Mesothelial cell of epicardium (in vitro differentiated cells): Measurements from ENCODE around the gene ACTMAP. TPM values are rescaled to one million over a fixed set of nuclear protein-coding genes. Genes with fewer than 3 reads are reported as not detected.

Source experiments
- DNase-seq, 2 experiments: peaks; one replicate each; pipeline ENCODE4 v3.0.0; 2021; ENCODE audit warnings: low spot score in 2 of 2; ENCODE audit not compliant: unreplicated experiment in 2 of 2
- H3K27ac Mint-ChIP-seq: 2 replicates; pipeline ENCODE4 v1.8.0; 2021; ENCODE audit warnings: mixed read lengths
- H3K27me3 Mint-ChIP-seq: 2 replicates; pipeline ENCODE4 v1.8.0; 2021; ENCODE audit warnings: low read depth, mixed read lengths
- H3K36me3 Mint-ChIP-seq: 2 replicates; pipeline ENCODE4 v1.8.0; 2021; ENCODE audit warnings: mixed read lengths
- H3K4me1 Mint-ChIP-seq: 2 replicates; pipeline ENCODE4 v1.8.0; 2021; ENCODE audit warnings: mixed read lengths
- H3K4me3 Mint-ChIP-seq: 2 replicates; pipeline ENCODE4 v1.8.0; 2021; ENCODE audit warnings: mild to moderate bottlenecking, moderate library complexity, mixed read lengths
- H3K9me3 Mint-ChIP-seq: 2 replicates; pipeline ENCODE4 v1.8.0; 2021; ENCODE audit warnings: mixed read lengths
- total RNA-seq: library from RNA; stranded (reverse); gene quantifications from 3 replicates; pipeline ENCODE4 v1.2.1, GENCODE V29; 2021
- TF ChIP-seq, protein P1 (sequence below): fragments of 200-600 bp; sonication (generic); IDR thresholded peaks from one replicate; pipeline ENCODE4 v1.5.0; 2021; ENCODE audit warnings: antibody characterized with exemption; ENCODE audit not compliant: unreplicated experiment

ACTMAP gene
- total RNA-seq, 1 donor from 2014 or later: 15.0 TPM

DNA sequence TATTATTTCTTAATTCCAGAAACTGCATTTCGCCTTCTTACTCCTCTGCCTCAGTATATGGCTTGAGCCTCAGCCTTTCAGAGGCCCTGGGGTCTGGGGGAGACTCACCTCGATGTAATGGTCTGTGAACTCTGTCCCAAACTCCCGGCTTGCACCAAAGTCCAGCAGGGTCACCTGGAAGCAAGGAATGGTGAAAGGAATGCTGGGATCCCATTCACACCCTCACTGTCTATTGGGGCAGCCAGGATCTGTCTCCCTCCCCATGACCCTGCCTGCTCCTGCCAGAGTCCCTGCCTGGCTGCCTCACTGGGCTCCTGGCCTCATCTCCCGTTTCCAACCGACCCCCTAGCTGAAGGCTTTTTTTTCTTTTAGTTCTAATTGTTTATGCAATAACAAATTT, 54.4 kb downstream of the ACTMAP start:
- H3K27me3 Mint-ChIP-seq: no peaks in the 10 kb centered on the region
- H3K9me3 Mint-ChIP-seq: no peaks in the 10 kb centered on the region
- H3K4me3 Mint-ChIP-seq: no peak overlapping the region
- H3K27ac Mint-ChIP-seq: no peak overlapping the region
- no peak for DNase-seq
- no peaks in the 10 kb centered on the region for H3K4me1 Mint-ChIP-seq
- TF ChIP-seq, protein P1, sequence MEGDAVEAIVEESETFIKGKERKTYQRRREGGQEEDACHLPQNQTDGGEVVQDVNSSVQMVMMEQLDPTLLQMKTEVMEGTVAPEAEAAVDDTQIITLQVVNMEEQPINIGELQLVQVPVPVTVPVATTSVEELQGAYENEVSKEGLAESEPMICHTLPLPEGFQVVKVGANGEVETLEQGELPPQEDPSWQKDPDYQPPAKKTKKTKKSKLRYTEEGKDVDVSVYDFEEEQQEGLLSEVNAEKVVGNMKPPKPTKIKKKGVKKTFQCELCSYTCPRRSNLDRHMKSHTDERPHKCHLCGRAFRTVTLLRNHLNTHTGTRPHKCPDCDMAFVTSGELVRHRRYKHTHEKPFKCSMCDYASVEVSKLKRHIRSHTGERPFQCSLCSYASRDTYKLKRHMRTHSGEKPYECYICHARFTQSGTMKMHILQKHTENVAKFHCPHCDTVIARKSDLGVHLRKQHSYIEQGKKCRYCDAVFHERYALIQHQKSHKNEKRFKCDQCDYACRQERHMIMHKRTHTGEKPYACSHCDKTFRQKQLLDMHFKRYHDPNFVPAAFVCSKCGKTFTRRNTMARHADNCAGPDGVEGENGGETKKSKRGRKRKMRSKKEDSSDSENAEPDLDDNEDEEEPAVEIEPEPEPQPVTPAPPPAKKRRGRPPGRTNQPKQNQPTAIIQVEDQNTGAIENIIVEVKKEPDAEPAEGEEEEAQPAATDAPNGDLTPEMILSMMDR: no peak
- peaks cover 26% of the 10 kb centered on the region for H3K36me3 Mint-ChIP-seq

DNA sequence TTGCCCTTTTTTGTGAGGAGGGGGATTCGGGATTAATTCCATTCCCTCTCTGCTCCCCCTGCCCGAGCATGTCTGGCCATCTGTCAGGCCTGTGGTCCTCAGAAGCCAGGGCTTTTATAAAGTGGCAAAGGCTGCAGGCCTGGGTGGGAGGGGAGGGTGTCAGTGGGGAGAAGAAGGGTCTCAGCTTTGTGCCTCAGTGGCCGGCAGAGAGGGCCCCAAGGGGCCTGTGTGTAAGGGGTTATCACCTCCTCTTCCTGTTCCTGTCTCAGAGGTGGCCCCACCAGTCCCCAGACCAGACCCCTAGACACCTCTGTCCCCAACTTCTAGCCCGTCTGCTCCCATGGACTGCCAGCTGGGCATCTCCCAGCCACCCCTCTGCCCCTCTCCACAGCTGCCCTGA, 56.4 kb downstream of the ACTMAP start:
- Mint-ChIP-seq H3K27me3 (no peaks in the 10 kb centered on the region), H3K27ac (no peak overlapping the region)

DNA sequence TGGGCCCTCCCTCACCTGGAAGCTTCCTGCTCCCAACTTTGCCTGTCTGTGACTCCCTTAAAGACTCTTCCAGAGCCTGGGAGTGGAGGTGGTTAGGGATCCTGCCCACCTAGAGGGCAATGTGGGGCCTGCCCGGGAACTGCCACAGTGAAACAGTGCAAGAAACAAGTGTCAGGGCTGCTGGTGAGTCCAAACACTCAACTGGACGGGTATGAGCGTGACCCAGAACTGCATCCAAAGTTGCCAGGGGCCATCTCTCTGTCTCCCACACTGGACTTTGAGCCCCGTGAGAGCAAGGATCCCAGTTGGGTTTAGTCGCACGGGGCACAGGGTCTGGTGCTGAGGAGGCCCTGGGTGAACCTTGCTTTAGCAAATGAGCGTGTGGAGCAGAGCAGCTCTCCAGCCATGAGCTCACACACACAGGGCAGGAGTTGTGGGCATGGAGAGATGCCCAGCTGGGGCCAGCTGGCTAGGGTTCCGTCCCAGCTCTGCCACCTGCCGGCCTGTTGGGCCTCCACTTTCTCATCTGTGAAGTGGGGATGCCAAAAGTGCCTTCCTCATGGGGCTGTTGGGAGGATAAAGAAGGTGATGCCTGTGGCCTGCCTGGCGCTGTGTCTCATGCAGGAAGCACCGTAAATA, 57.0 kb downstream of the ACTMAP start:
- H3K27ac Mint-ChIP-seq: no peak overlapping the region
- no peaks in the 10 kb centered on the region for H3K27me3 Mint-ChIP-seq
- DNase-seq: no peak
- peaks cover 18% of the 10 kb centered on the region for H3K36me3 Mint-ChIP-seq
- no peak overlapping the region for H3K4me3 Mint-ChIP-seq
- H3K9me3 Mint-ChIP-seq: no peaks in the 10 kb centered on the region
- TF ChIP-seq, protein P1: no peak
- peaks cover 3% of the 10 kb centered on the region for H3K4me1 Mint-ChIP-seq

More for the DNA sequence above, 56.4 kb downstream of the ACTMAP start:
- H3K36me3 Mint-ChIP-seq: peaks cover 20% of the 10 kb centered on the region
- H3K9me3 Mint-ChIP-seq: no peaks in the 10 kb centered on the region
- H3K4me1 Mint-ChIP-seq: peaks cover 3% of the 10 kb centered on the region
- TF ChIP-seq, protein P1: no peak
- no peak for DNase-seq
- no peak overlapping the region for H3K4me3 Mint-ChIP-seq

DNA sequence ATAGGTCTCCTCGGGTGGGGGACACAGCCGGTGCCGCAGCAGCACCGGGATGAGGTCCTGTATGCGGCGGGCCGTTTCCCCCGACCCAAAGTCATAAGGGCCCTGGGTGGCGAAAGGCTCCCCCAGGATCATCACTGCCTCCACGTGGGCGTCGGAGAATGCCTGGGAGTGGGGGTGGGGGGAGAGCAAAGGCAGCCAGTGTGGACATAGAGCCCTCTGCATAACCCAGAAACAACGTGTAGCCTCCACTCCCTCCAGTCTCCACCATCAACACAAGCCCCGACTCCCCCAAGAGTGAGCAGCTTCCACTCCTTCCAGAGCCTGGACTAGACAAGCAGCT, 58.1 kb downstream of the ACTMAP start:
- no peaks in the 10 kb centered on the region for H3K27me3 Mint-ChIP-seq
- no peak for DNase-seq
- H3K36me3 Mint-ChIP-seq: peaks cover 16% of the 10 kb centered on the region
- H3K4me1 Mint-ChIP-seq: peaks cover 3% of the 10 kb centered on the region
- no peak overlapping the region for H3K27ac Mint-ChIP-seq
- TF ChIP-seq, protein P1: no peak
- no peaks in the 10 kb centered on the region for H3K9me3 Mint-ChIP-seq
- H3K4me3 Mint-ChIP-seq: no peak overlapping the region

DNA sequence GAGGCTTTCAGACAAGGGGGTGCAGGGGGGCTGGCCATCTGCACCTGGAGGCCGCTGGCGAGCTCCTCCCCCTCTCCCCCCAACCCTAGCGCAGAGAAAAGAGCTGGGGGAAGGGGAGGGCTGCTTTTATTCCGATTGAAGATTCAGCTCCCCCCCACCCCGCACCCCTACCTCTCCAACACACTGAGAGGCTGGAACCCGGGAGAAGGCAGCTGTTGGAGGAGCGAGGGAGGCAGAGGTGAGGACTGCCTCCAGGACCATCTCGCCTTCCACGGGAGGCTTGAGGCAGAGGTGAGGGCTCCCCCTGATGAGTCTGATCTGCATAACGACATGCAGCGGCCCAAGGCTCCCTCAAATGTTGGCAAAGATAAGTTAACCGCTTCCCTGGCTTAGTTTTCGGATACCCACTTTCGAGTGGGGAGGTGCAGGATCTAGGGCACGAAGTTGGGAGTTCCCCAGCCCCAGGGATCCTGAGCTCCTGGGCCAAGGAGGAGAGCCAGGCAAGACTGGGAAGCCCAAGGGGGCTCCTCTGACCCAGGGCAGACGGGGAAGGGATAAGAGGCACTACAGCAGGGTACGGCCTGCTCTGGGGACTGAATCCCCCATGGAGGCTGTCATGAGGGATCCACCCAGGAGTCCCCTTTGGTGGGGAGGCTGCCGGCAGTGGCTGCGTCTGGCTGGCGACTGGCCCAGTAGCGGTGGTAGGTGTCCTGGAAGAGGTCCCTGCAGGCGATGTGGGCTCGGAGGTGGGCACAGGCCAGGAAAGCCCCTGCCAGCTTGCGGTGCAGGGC, 58.7 kb downstream of the ACTMAP start:
- H3K4me1 Mint-ChIP-seq: peaks cover 3% of the 10 kb centered on the region
- peak overlapping the region; percentile 20 for H3K4me3 Mint-ChIP-seq
- H3K27ac Mint-ChIP-seq: peak overlapping the region; percentile 64
- peaks cover 14% of the 10 kb centered on the region for H3K36me3 Mint-ChIP-seq
- TF ChIP-seq, protein P1: no peak
- no peaks in the 10 kb centered on the region for H3K9me3 Mint-ChIP-seq
- DNase-seq: no peak
- no peaks in the 10 kb centered on the region for H3K27me3 Mint-ChIP-seq

Other genes starting within 250 kb of the ACTMAP start
- gene SHKBP1, start 173.6 kb downstream of the ACTMAP start, total RNA-seq: 60.9 to 65.3 TPM (median 61.6 TPM) in 3 replicates
- gene LTBP4, start 149.1 kb downstream of the ACTMAP start, total RNA-seq: 341 to 364 TPM (median 344 TPM) in 3 replicates
- gene NUMBL, start 59.8 kb downstream of the ACTMAP start, total RNA-seq: 35.0 to 42.5 TPM (median 39.2 TPM) in 3 replicates
- 45.9 to 58.3 TPM (median 54.8 TPM) in 3 replicates for gene COQ8B, start 33.6 kb downstream of the ACTMAP start, total RNA-seq
- 26.2 to 28.3 TPM (median 27.0 TPM) in 3 replicates for gene ITPKC, start 33.4 kb downstream of the ACTMAP start, total RNA-seq
- 109 to 121 TPM (median 111 TPM) in 3 replicates for gene SNRPA, start 726 bp upstream of the ACTMAP start, total RNA-seq
- gene MIA, start 25.0 kb upstream of the ACTMAP start, total RNA-seq: 1.2 to 2.7 TPM (median 1.4 TPM) in 3 replicates
- 13.2 to 15.8 TPM (median 14.5 TPM) in 3 replicates for gene RAB4B, start 27.8 kb upstream of the ACTMAP start, total RNA-seq
- gene EGLN2, start 48.7 kb upstream of the ACTMAP start, total RNA-seq: 107 to 109 TPM (median 108 TPM) in 3 replicates
- 0.27 to 0.40 TPM (median 0.34 TPM) in 3 replicates for gene CYP2A6, start 100.0 kb upstream of the ACTMAP start, total RNA-seq
- not detected in 3 replicates for gene CYP2A7, start 131.8 kb upstream of the ACTMAP start, total RNA-seq
- not detected in 3 replicates for gene CYP2B6, start 240.8 kb upstream of the ACTMAP start, total RNA-seq